ENCODE measurements around the gene TRPM3.

TRPM3 gene
- 0 to 0.09 (median 0) reads per million in 4 experiments for total RNA-seq

DNA sequence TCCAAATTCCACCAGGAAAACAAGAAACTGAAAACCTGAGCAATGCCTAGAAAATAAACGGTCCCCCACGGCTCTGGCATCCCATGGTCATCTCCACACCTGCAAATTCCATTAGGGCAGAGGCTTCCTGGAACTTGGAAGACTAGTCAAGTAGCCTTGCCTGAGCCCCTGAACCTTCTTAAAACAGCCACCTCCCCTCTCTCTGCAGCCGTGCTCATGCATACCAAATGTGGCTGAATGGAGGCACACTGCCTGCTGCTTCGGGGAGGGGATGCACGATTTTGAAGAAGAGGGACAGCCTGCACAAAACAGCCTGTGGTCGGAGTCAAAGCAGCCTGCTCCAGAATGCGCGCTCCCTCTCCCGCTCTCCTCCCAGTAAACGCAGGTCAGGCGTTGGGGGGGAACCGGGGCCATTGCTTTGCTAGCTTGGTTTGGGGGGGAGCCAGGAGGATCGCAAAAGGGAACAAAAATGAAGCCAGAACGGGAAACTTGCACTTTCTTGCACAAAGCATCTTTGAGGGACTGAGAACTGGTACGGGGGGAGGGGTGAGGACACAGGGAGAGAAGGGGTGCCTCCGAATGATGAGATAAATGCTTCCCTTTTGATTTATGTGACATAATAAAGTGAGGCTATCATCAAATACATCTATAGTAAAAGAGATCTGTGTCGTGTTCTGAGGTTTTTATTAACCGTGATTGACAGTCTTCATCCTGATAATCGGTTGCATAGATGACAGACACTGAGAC, at the start of gene TRPM3:
TSS of gene TRPM3 (minus strand) at position 347 of the 747 bp plus-strand sequence. CDS start at position 80, 267 bp downstream.
- DNase-seq: no peak

DNA sequence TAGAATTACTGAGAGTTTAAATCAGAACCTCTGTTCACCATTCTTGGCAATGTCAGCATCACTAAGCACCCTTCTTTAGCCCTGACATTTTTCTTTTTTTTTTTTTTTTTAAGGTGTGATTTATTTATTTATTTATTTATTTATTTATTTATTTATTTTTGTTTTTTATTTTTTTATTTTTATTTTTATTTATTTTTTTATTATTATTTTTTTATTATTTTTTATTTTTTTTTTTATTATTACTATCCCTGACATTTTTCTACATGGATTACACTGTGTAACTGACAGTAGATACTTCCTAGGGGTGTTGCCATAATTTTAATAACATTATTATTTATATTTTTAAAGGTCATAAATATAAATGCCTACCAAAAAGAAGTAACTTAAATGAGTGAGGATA, 47.0 kb upstream of the TRPM3 start:
- no peak for DNase-seq

DNA sequence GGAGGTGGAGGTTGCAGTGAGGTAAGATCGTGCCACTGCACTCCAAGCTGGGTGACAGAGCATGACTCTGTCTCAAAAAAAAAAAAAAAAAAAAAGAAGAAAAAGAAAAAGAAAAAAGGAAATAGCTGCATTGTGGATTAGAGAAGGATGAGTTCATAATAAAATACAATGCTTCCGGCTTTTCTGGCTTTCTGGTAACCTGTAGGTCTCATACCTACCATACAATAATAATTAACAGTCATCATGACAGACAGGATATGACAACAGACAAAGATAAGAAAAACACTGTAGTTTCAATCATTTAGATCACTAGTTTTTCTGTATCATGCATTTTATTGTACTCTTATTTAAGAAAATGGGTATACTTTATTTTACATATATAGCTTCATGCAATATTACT, 40.7 kb upstream of the TRPM3 start:
- no peak for DNase-seq

DNA sequence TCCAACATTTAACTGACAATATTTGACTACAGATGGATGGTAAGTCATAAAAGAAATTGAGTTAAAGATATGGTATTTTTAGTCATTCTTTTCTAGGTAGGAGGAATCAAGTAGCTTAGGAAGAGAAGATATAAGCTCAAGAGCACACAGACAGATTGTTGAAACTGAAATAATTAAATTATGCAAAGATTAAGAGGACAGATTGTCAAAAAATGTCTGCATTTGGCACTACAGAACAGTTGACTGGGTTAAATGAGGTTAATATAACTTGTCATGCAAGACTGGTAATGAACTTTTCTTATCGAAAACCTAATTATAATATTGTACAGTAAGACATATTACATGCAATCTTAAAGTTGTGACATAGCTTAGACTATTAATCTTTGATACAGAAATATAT, 36.3 kb upstream of the TRPM3 start:
- no peak for DNase-seq

DNA sequence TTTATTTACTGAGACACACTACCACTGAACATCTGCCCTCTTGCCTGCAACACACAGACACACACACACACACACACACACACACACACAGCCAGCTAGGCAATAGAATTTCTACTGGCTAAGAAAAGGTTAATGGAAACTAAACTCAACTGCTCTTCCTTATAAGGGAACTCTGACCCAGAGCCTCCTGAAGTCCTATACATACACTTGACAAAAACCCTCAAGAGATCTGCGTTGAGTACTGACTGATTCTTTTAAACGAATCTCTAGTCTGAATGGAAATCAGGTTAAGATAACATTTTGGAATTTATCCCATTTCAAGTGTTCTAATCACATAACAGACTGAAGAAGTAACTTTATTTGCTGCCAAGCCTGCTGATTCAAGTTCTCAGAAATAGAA, 25.9 kb upstream of the TRPM3 start:
- no peak for DNase-seq

DNA sequence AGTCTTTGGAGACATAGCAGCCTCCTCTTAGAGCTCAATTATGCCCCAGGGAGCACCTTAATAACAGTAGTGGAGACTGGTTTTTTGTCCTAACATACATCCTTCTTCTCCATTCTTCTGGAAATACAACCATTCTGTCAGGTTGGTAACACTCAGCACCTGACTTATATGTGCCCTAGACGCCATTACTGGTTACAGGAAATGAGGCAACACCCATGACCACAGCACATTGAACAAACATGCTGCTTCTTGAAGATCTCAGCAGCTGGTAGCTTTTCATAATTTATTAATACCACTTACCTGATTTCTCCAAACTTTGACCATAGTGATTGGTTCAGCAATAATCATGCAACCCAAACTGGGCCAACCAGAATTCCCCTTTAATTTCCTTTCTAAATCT, 25.1 kb upstream of the TRPM3 start:
- no peak for DNase-seq

DNA sequence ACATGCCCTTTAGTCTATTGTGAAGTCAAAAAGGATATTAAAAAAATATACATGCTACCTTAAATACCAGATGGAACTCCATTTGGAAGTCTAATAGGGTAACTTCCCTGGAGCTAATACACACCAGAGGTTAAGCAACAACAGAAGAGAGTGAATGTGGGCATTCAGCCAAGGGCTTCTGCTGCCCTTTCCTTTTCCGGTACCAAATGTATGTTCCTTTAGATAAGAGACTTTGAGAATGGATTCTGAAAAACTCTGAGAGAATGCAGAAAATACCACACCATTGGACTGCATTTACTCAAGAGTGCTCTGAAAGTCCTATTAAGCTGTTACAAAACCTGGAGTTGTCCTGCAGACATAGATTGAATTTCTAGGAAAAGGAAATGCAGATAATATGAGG, 23.8 kb upstream of the TRPM3 start:
- no peak for DNase-seq

DNA sequence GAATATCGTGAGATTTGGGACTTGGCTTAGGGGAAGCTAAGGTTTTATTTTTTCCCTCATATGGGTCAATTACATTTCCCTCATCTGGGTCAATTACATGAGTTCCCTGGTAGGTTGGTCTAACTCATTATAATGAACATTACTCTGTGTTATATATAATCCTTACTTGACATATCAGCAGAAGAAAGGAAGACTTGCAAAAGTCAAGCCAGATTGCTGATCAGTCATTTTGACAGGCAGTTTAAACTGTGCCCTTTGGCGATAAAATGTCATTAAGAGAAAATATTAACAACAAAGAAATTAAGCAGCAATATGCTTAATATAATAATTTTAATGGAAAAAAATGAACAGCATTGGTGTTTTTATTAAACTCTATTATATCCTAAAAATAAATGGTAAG, 23.1 kb upstream of the TRPM3 start:
- DNase-seq: no peak

DNA sequence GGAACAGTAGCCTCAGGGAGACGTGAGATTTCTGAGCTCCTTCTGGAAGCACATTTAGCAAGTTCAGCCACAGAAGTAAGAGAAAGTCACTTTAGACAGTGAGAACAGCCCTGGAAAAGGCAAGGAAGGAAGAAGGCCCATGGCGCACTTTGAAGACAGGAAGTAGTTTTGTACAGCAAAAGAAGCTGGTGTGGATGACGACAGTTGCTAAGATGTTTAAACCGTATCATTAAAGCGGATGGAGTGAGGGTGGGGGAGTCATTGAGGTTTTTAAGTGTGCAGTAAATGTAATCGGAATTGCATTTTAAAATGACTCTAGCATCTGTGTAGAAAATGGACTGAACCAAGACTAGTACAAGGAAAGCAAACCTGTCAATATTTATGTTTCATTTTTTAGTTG, 15.3 kb upstream of the TRPM3 start:
- no peak for DNase-seq

DNA sequence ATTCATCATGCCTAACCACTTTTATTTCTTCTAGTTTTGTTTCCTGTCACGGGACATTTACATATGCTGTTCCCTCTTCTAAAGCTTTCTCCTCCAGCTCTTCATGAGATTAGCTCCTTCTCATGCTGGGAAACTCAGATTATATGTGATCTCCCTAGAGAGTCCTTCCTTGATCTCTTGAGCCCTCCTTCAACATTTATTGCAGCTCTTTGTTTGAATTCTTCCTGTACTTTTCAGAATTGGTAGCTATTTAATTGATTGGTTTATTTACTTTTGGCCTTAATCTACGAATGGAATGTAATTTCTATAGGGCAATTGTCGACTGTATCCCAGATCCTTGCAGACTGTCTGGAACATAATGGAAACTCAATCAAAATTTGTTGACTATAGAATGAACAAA, 9.7 kb upstream of the TRPM3 start:
- no peak for DNase-seq

DNA sequence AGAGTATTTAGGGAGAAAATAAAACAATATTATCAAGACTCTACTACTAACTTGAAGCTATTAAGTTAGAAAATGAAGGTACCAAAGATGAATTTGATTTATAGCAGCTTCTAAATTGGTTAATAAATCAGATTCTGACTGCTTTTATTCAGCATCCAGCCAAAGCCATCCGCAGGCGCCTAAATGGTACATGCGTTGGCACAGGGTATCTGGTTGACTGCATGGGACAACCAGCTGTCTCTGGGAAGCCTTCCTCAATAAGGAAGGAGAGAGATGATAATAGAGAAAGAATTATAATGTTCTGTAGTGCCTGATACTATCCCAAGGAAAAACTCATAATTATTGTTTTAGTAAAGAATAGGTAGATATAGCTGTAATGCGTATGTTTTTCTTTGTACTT, 9.1 kb upstream of the TRPM3 start:
- no peak for DNase-seq

DNA sequence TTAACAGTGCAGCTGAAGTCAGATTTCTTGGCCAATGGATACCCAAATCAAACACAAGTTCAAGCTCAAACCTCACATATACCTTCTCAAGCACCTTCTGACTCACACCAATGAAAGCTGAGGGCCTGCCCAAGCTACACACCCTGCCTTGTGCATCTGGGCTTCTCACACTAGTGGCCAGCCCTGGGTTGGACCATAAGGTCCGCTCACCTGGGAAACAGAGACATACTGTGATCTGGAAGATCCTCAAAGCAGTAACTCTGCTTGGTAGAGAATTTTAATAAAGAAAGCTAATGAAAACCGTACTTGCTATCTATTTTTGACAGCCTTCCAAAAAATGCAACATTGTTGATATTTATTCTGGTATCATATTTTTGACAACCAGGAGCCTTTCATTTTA, 7.4 kb upstream of the TRPM3 start:
- no peak for DNase-seq

DNA sequence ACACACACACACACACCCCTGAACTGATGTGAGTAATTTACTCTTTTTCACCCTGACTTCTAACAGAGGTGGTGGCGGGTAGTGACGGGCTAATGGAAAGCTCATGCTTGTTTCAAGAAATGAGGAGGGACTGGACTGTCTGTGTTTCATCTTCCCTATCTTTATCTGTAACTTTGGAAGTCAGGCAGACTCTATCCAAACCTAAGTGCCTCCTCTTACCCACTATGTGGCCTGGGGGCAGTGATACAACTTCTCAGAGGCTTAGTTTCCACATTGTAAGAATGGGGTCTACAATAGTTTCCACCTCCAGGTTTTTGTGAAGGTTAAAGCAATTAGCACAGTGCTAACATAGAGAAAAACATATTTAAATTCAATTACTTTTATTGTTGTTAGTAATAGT, 5.9 kb upstream of the TRPM3 start:
- no peak for DNase-seq

DNA sequence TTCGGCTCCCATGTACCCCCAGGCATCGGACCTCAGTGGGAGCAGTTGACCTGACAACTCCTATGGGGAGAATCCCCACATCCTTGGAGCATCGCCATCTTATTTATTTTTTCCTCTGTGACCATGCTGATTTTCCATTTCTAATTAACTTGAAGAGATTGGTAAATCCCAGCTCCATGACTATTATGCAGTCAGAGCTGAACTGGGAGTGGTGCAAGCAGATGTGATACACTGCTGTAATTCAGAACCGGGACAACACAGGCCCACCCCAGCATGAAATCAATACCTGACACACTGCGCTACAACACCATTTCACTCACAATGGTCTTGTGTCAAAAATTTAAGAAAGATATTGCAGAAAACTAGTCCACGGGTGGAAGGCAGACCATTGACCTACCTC, 1.0 kb upstream of the TRPM3 start:
- no peak for DNase-seq

DNA sequence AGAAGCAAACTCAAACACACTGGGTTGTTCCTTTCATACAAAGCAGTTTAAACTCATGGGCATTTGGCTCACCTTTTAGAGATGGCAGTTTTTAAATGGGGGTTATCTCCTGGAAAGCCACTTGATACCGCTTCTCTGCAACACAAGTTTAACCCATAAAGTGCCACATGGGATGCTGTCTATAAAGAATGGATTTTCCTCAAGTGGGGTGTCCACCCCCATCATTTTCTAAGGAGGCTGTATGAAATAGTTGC, 528 bp upstream of the TRPM3 start:
- no peak for DNase-seq

DNA sequence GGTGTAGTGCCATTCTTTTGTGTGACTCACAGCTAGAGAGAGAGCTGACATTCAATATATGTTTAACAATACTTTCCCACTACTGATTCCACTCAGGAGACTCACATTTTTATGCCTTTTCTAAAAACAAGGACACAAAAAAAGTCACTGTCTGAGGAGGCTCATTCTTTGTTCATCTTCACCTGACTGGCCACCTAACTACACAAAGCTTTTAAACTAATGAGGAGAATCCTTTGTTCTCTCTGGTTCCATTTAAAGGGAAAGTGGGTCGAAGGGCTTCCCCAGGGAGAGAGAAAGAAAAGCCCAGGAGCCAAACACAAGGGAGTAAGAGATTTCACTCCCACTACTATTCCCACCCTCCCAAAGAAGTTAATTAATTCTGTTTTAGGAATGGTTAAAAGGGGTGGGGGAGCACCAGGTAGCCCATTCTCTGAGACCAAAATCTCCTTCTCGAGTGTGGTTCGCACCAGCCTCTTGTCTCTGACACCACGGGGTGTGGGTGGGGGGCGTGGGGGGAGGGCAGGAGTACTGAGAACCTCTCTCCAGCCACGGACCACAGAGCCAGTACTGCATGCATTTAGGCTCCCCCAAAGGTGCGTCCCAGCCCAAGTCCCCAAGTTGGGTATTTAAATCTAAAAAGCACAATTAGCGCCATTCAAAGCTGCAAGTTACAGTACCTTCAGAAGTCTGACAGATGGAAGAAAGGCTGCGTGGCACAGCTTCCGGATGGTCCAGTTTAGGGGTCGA, 747 bp downstream of the TRPM3 start:
- no peak for DNase-seq

DNA sequence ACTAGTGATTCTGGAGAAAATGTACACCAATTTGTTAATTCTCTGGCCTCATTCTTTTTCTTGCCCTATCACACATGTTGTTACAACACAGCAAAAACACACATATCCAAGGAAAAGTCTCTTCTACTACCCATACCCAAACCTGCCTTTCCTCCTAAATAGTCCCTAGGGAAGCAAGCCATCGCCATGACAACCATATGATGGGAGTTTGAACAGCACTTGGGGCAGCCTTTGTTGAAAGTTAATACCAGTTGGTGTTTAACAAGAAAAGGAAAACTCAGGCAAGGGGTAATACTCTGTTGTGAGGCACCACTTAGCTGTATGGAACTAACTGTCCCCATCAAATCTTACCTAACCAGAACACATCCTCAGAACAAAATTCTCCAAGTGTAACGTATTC, 1.7 kb downstream of the TRPM3 start:
- no peak for DNase-seq

DNA sequence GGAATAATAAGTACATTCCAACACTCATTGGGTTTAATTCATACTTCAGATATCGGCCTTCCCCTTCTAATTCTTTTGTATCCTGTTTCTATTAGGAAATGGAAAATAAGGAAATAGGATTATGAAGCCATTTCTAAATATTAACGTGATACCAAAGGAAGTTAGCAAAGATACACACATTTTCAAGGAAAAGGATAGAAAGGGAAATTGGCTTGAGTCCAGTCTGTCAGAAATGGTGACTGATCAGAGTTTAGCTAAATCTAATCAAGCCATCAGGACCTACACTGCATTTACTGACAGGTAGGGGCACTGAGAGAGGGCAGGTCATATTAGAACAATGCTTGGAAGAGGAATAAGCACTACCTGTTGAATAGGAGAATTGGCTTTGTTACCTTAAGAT, 3.1 kb downstream of the TRPM3 start:
- DNase-seq: no peak

DNA sequence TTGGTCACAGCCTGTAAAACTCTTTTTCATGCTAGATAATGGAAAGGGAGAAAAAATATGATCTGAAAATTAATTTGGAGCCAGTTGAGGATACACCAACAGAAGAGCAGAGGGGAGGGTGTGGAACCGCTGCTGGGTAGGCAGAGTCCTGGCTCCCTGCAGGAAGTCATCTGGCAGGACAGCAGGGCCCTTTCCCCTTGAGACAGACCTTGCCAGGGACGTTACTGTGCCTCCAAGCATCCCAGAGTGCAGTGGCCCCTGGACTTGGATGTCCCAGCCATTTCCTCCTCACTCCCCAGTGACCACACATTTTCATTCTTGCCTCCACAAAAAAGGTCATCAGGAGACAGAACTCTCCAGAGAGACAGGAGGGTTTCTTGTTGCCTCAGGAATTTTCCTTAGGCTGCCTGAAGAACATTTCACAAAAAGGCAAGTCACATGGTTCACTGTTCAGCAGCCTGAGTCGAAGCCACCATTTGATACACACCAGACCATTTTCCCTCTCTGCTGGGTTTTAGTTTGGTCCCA, 5.9 kb downstream of the TRPM3 start:
- DNase-seq: no peak

DNA sequence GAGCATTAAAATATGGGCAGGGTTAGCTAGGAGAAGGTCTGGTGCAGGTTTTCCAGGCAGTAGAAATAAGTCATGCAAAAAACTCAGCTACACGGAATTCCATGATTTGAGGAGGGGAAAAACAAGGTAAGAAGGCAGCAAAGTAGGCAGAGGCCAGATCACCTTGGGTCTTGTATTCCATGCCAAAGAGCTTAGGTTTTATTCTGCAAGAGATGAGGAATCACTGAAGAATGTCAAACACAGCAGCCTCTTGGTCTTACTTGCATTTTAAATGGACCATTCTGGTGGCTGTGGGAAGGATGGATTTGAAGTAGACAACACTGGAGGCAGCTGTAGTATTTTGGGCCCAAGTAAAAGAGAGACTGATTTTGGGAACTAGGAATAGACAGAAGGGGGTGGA, 8.6 kb downstream of the TRPM3 start:
- no peak for DNase-seq

DNA sequence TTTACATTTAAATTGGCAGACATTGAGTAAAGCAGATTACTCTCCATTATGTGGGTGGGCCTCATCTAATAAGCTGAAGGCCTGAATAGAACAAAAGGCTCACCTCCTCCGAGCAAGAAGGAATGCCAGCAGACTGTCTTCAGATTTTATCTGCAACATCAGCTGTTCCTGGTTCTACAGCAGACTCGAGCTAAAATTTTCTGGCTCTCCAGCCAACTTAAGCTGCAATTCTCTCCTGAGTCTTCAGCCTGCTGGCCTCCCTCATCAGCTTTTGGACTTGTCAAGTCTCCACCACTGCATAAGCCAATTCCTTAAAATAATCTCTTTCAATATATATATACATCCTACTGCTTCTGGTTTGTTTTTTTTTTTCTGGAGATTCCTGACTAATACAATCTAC, 12.5 kb downstream of the TRPM3 start:
- DNase-seq: no peak

DNA sequence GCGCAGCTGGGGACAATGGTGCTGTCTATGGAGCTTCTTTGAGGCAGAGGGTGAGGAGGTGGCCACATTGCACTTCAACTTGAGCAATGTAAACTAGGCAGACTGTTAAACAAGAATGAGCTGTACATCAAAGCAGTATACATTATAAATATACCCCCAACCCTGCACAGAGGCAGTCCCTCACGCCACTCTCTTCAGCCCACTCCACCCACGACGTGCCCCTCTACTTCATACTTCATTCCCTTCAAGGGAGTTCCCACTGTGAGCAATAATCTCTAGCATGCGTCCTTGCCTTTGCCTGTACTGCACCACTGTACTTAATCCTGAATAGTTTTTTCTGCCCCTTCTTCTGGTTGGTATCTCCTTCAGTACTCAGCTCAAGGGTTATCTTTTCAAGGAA, 14.4 kb downstream of the TRPM3 start:
- DNase-seq: no peak

DNA sequence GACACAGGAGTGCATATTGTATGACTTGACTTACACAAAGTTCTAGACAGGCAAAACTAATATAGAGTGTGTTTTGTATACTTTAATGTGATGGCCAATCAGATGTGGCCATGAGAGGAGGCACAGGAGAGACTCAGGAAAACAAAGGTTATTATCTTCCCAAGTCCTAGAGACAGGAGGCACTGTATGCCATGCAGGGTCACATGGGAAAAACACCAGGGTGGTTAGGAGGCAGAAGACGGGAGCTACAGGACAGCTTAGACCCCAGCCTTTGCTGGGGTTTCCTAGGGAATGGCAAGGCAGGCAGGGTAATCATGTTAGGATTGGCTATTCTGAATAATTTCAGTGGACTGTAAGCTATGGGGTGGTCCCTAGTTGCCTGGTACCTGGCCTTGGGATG, 16.2 kb downstream of the TRPM3 start:
- no peak for DNase-seq

DNA sequence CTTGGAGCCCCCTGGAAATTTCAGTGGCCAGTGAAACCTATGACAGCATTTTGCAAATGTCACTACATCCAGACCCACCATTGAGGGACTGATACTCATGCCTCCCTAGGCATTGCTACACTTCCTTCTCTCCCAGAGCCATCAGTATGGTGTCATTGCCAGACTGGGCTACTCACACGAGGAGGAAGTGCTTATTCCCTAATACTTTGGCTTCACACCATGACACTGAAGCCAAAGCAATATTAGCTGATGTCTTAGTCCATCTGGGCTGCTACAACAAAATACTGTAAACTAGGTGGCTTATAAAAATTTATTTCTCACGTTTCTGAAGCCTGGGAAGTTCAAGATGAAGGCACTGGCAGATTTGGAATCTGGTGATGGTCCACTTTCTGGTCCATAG, 22.6 kb downstream of the TRPM3 start:
- no peak for DNase-seq

DNA sequence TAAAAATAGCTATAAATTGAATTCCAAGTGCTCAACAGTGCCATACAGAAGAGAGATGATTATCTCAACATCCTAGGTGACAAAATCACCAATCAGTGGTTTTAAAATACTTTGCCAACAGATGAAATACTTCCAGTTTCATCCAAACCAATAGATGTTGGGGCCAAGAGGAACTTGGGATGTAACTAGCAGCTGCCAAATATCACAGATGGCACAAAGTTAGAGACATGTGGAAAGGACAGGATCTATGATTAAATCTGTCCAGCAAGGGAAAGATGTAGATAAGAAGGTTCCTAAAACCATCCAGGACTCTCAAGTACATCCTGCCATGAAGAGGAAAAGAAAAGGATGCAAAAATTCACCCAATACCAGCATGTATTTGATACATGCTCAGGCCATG, 23.8 kb downstream of the TRPM3 start:
- no peak for DNase-seq

Data from effector CD8-positive, alpha-beta T cell (primary cell).